HG03108 (cell line): ENCODE data around the gene ZNF22.

Source experiments
- ATAC-seq: cut with Tn5 transposase; IDR thresholded peaks from one replicate; pipeline ENCODE4 v1.9.1; 2021; ENCODE audit warnings: moderate library complexity; ENCODE audit not compliant: unreplicated experiment

Gene ZNF22

DNA sequence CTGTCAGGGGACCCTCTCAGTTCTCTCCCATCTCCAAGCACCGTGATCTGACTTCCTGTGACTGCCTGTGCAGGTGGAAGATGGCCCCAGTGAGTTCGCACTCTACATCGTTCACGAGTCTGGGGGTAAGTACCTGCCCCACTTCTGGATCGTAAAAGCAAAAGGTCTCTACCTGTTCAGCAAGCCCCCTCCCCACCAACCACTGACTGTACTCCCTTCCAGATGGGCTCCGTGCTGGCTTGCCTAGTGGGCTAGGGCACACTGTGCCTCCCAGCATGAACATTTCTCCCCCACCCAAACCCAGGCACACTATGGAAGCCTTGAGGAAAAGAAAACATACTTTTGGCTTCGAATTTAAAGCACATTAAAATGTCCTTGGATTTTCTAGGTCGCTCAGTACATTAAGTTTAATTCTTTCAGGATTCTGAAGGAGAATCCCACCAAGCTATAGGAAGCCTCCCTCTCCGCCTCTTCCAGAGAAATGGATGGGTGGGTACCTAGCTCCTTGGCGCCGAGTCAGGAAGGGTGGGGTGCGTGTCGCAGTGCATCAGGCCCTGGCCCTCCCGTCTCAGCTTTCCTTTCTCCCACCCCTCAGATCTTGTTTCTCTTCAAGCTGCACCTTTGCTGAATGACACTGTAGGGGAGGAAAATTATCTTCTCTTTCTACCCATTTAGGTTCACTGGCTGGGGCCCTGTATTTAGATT is 11.0 kb upstream of the ZNF22 start:
- no peak for ATAC-seq

GRCh38 chr10:44990302-44990655 is 10.4 kb upstream of the ZNF22 start:
- no peak for ATAC-seq

- ATAC-seq: no peak
Observed at GRCh38 chr10:44990965-44991364, 9.8 kb upstream of the ZNF22 start.

GRCh38 chr10:44991571-44991970 is 9.2 kb upstream of the ZNF22 start:
- ATAC-seq: no peak

DNA sequence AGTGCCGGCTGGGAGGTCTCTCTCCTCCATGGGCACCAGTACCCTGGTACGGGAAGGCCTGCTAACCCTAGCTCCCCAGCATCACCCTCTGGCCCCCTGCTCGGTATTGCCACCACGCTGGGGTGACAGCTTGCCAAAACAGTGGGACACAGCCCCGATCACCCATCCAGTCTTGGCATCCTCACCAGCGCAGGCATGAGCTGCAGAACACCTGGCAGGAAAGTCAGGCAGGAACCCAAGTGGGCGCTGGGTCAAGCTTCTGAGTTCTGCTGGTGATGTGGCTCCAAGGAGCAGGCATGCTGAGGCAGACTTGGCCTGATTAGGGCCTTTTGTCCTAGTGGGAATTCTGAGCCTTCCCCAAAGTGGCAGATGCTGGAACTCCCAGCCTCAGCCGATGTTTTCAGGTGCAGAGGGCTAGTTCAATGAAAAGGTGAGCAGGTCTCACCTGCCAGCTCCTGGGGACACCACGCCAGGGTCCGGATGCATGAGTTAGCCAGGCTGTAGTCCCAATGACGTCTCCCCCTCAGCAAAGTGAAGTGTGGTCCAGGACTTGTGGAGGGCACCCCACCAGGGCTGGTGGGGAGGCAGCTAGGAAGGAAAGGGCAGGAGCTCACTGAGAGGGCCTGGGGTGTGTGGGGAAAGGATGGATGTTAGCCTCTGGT is 8.5 kb upstream of the ZNF22 start:
- no peak for ATAC-seq

GRCh38 chr10:44992732-44993225 is 7.9 kb upstream of the ZNF22 start:
- no peak for ATAC-seq

DNA sequence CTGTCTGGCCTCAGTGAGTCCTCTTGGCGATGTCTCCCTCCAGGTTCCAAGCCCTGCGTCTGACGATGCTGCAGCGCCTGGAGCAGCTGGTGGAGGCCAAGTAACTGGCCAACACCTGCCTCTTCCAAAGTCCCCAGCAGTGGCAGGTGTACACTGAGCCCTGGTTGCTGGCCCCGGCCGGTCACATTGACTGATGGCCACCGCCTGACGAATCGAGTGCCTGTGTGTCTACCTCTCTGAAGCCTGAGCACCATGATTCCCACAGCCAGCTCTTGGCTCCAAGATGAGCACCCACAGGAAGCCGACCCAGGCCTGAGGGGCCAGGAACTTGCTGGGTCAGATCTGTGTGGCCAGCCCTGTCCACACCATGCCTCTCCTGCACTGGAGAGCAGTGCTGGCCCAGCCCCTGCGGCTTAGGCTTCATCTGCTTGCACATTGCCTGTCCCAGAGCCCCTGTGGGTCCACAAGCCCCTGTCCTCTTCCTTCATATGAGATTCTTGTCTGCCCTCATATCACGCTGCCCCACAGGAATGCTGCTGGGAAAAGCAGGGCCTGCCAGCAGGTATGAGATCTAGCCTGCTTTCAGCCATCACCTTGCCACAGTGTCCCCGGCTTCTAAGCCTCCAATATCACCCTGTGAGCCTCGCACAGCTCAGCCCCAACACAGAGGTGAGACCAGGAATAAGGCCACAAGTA is 7.3 kb upstream of the ZNF22 start:
- no peak for ATAC-seq

- ATAC-seq: no peak
Observed at GRCh38 chr10:44993922-44994751, 6.6 kb upstream of the ZNF22 start.

DNA sequence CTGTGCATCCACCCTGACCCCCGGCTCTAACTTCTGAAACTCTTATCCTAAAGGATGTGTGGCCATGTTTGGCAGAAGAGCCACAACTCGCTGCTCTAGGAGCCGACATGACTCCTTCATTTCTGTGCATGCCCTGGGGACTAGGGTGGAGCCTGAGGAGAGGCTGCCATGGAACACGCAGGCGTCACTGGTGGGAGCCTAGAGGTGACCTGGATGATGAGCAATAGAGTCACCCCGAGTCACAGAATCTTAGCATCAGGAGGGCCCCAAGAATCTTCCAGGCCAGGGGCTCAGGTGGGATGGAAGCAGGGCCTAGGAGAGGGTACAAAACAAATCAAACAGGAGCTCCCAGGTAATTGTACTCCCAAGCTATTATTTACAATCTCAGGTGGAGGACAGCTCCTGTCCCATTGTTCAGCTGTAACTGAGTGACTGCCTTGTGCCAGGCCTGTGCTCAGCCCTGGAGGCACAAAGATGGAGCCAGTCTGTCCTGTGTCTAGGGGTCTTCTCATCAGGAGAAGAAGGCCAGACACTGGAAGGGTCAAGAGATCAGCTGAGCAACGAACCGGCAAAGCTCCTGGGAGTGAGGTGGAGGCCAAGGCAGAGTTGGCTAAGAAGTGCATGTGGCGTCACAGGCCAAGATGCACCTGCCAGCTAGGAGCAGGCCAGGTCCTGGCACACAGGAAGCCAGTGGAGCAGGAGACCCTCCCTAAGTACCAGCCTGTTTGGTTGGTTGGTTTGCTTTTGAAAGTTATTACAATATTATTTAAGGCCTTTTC is 5.8 kb upstream of the ZNF22 start:
- no peak for ATAC-seq

DNA sequence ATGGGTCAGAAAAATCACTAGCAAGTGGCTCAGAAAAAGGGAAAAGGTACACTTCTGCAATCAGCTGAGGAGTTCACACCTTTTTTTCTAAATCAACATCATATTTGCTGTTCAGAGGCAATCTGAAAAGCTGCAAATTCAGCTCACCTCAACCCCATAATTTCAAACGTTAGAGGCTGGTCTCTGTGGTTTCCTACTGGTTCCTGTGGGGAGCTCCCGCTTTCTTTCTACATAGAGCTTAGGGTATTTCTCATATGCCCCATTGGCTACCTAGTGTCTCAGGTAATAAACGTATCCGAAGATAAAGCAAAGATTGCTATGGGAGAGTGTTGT is 5.2 kb upstream of the ZNF22 start:
- no peak for ATAC-seq

- no peak for ATAC-seq
Observed at GRCh38 chr10:44995914-44996669, 4.6 kb upstream of the ZNF22 start.

GRCh38 chr10:44997105-44997748 is 3.5 kb upstream of the ZNF22 start:
- no peak for ATAC-seq

- ATAC-seq: no peak
Observed at GRCh38 chr10:44998146-44998631, 2.5 kb upstream of the ZNF22 start.

DNA sequence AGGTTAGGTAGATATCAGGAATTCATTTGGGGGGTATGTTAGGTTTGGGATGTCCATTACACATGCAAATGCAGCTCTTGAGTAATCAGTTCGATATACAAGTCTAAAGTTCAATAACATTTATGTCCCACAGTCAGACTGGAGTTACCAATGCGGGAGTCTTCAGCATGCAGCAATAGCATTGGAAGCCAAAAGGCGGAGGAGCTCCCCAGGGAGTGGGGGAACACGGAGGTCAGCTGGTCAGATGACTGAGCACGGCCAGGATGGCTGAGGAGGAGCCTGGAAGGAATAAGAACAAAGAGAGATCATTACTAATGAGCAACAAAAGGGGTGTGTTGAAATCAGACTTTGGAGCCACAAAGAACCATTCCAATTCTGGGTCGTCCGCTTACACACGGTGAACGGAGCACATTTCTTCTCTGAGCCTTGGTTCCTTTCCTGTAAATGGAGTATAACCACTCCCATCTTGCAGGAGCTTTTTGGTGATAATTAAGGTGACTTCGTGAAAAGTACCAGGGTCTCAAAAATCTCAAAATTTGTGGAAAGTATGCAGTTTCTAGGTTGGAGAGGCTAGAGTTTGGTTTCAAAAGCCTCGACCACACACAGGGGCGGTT is 478 bp upstream of the ZNF22 start:
- no peak for ATAC-seq

- ATAC-seq: peak; percentile 76
Observed at GRCh38 chr10:45001381-45002148, 842 bp downstream of the ZNF22 start.

DNA sequence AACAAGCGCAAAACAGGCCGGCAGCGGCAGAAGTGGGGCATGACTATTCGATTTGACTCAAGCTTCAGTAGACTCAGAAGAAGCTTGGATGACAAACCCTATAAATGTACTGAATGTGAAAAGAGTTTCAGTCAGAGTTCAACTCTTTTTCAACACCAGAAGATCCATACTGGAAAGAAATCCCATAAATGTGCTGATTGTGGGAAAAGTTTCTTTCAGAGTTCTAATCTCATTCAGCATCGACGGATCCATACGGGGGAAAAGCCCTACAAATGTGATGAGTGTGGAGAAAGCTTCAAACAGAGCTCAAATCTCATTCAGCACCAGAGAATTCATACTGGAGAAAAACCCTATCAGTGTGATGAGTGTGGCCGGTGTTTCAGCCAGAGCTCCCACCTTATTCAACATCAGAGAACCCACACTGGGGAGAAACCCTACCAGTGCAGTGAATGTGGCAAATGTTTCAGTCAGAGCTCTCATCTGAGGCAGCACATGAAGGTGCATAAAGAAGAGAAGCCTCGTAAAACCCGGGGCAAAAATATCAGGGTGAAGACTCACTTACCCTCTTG is 2.8 kb downstream of the ZNF22 start:
- no peak for ATAC-seq

GRCh38 chr10:45004661-45005060 is 3.9 kb downstream of the ZNF22 start:
- no peak for ATAC-seq

- no peak for ATAC-seq
Observed at GRCh38 chr10:45005284-45005683, 4.6 kb downstream of the ZNF22 start.
